K562 (cell line): ENCODE data around the gene AGPAT1. TPM values are rescaled to one million over a fixed set of nuclear protein-coding genes. Genes with fewer than 3 reads are reported as not detected.

Source experiments
- BACH1 ChIP-seq: fragments of 200-800 bp; sonication (Bioruptor generic); IDR thresholded peaks from 2 replicates; pipeline ENCODE4 v1.6.1; 2016; ENCODE audit warnings: missing genetic modification characterization, missing compliant biosample characterization
- CHD1 ChIP-seq: fragments of 200-600 bp; sonication (generic); IDR thresholded peaks from one replicate; pipeline ENCODE4 v1.6.1; 2012; ENCODE audit warnings: mild to moderate bottlenecking, moderate library complexity, low read length, inconsistent platforms
- GABPB2 ChIP-seq: fragments of 250-450 bp; sonication (Bioruptor Pico); conservative IDR thresholded peaks from 2 replicates; pipeline ENCODE4 v1.5.1; 2021; ENCODE audit warnings: mild to moderate bottlenecking
- MAZ ChIP-seq, 2 experiments: fragments of 450-650 bp in 1 of 2; sonication (generic) in 1 of 2; formaldehyde crosslinking; IDR thresholded peaks in 1 of 2; conservative IDR thresholded peaks in 1 of 2; 2 replicates each; pipeline versions ENCODE4 v1.4.0 to v1.5.0; 2020; ENCODE audit warnings: mild to moderate bottlenecking in 1 of 2, missing genetic modification reagents in 1 of 2
- MEF2A ChIP-seq: IDR thresholded peaks from 2 replicates; pipeline ENCODE4 v1.6.1; 2011; ENCODE audit warnings: low read depth, mild to moderate bottlenecking, low read length, moderate library complexity; ENCODE audit not compliant: control insufficient read depth
- RUNX1 ChIP-seq: sonication (generic); IDR thresholded peaks from 2 replicates; pipeline ENCODE4 v1.6.1; 2016; ENCODE audit warnings: antibody characterized with exemption, low read depth
- SIRT6 ChIP-seq: IDR thresholded peaks from one replicate; pipeline ENCODE4 v1.6.1; 2012; ENCODE audit warnings: low read depth, mild to moderate bottlenecking, control low read depth, inconsistent platforms, low read length, moderate library complexity
- TAF1 ChIP-seq: IDR thresholded peaks from 2 replicates; pipeline ENCODE4 v1.6.1; 2011; ENCODE audit warnings: mild to moderate bottlenecking, low read length, moderate library complexity; ENCODE audit not compliant: insufficient read depth, control insufficient read depth, severe bottlenecking; ENCODE audit errors: extremely low read depth
- ZKSCAN8 ChIP-seq: fragments of 200-800 bp; sonication (Bioruptor generic); IDR thresholded peaks from 2 replicates; pipeline ENCODE4 v1.6.1; 2016; ENCODE audit warnings: missing genetic modification characterization, missing compliant biosample characterization
- ZNF143 ChIP-seq: sonication (generic); formaldehyde crosslinking; IDR thresholded peaks from 2 replicates; pipeline ENCODE4 v1.9.0; 2022; ENCODE audit warnings: mild to moderate bottlenecking, missing genetic modification reagents
- ZNF253 ChIP-seq: fragments of 250-450 bp; sonication (Bioruptor Pico); conservative IDR thresholded peaks from 2 replicates; pipeline ENCODE4 v1.6.1; 2021; ENCODE audit warnings: mild to moderate bottlenecking
- ZNF699 ChIP-seq: fragments of 250-450 bp; sonication (Bioruptor Pico); IDR thresholded peaks from 2 replicates; pipeline ENCODE4 v1.8.0; 2021; ENCODE audit warnings: mild to moderate bottlenecking, moderate library complexity; ENCODE audit not compliant: insufficient replicate concordance
- ZNF717 ChIP-seq: fragments of 250-450 bp; sonication (Bioruptor Pico); IDR thresholded peaks from 2 replicates; pipeline ENCODE4 v1.5.0; 2021
- polyA plus RNA-seq, 8 experiments: library from polyadenylated mRNA; depleted of rRNA in 4 of 8; stranded (reverse) in 5 of 8; unstranded in 3 of 8; fragments of >200 nt; fragmentation: Nextera tagmentation in 2 of 8; fragmentation: Illumina TruSeq in 1 of 8; extraction: Ambion mirVana in 2 of 8; extraction: Trizol in 1 of 8; gene quantifications; 2 replicates each; pipeline versions ENCODE4 v1.2.1 to v1.2.3, GENCODE V29; 2011 to 2014; ENCODE audit warnings: inconsistent platforms in 1 of 8, missing spikeins in 1 of 8
- total RNA-seq, 7 experiments: library from RNA; depleted of rRNA in 6 of 7; stranded (reverse); fragments of >200 nt in 6 of 7; fragmentation: Illumina TruSeq in 2 of 7; extraction: Trizol in 2 of 7; gene quantifications; 2 replicates each; pipeline versions ENCODE4 v1.2.1 to v1.2.3, GENCODE V29; 2011 to 2021; ENCODE audit warnings: low replicate concordance in 1 of 7
- TF ChIP-seq, protein P1 (sequence below): sonication (generic); formaldehyde crosslinking; IDR thresholded peaks from 2 replicates; pipeline ENCODE4 v1.8.0; 2023; ENCODE audit warnings: mild to moderate bottlenecking, missing genetic modification reagents
- TF ChIP-seq, protein P2 (sequence below): fragments of 450-650 bp; IDR thresholded peaks from 2 replicates; pipeline ENCODE4 v1.6.1; 2017; ENCODE audit warnings: antibody characterized with exemption
- TF ChIP-seq, protein P3 (sequence below): fragments of 150-350 bp; IDR thresholded peaks from 2 replicates; pipeline ENCODE4 v1.6.1; 2014; ENCODE audit warnings: low read depth, mild to moderate bottlenecking, low read length, borderline replicate concordance

The AGPAT1 gene
- total and polyA plus RNA-seq, 9 of the 15 experiments (the other 6 are each of a cell fraction or from before 2014, with no cell fraction given) = 37.9 to 176 (median 69.4) TPM

DNA sequence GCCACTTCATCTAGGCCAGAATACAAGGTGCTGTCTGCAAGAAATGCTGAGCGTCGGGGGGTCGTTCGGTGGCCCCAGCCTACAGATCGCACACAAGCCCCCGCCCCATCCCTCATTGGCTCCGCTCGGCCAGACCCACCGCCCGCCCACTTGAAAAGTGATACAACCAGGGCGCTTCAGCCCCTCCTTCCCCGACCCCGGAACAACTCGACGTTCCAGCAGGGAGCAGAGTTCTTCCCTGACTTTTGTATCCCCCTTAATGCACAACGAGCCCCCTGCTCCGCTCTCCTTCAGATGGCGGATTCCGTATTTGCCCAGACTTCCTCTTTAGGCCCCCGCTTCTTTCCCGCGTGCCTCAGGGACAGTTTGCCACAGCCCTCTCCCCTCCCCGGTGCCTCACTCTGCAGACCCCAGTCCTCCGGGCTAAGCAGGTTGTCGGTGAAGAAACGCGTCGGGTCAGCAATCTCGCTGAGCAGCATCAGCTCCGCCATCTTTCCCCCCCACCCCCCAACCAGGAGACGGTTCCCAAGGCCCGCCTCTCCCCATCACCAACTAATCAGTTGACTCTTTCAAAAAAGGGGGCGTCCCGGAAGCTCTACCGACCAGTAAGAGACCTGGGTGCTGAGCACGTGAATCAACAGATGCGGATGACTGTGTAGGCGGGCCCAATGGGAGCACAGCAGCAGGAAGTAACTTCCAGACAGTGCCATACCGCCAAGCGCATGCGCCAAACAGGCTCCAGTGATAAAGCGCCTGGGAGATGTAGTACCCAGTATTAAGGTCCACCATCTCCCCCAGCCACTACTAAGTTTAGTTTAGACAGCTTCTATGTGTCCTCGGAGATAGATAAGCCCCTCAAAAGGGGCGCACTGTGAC is 47.9 kb downstream of the AGPAT1 start, which contains the start of gene ATF6B (continued):
- TF ChIP-seq, protein P1, sequence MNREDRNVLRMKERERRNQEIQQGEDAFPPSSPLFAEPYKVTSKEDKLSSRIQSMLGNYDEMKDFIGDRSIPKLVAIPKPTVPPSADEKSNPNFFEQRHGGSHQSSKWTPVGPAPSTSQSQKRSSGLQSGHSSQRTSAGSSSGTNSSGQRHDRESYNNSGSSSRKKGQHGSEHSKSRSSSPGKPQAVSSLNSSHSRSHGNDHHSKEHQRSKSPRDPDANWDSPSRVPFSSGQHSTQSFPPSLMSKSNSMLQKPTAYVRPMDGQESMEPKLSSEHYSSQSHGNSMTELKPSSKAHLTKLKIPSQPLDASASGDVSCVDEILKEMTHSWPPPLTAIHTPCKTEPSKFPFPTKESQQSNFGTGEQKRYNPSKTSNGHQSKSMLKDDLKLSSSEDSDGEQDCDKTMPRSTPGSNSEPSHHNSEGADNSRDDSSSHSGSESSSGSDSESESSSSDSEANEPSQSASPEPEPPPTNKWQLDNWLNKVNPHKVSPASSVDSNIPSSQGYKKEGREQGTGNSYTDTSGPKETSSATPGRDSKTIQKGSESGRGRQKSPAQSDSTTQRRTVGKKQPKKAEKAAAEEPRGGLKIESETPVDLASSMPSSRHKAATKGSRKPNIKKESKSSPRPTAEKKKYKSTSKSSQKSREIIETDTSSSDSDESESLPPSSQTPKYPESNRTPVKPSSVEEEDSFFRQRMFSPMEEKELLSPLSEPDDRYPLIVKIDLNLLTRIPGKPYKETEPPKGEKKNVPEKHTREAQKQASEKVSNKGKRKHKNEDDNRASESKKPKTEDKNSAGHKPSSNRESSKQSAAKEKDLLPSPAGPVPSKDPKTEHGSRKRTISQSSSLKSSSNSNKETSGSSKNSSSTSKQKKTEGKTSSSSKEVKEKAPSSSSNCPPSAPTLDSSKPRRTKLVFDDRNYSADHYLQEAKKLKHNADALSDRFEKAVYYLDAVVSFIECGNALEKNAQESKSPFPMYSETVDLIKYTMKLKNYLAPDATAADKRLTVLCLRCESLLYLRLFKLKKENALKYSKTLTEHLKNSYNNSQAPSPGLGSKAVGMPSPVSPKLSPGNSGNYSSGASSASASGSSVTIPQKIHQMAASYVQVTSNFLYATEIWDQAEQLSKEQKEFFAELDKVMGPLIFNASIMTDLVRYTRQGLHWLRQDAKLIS (CRISPR knock-in tag) = no peak
- TF ChIP-seq CHD1 (peak; percentile 98), SIRT6 (no peak), RUNX1 (no peak), TAF1 (peak; percentile 78), ZNF717 (CRISPR knock-in tag) (no peak), ZNF699 (CRISPR knock-in tag) (no peak), ZNF253 (CRISPR knock-in tag) (no peak), MEF2A (no peak), MAZ (CRISPR knock-in tag; conservative IDR thresholded peaks at IDR 0.05 in 1 of 2, IDR thresholded peaks at IDR 0.05 in 1 of 2) (peak; percentile 69 to 81), ZKSCAN8 (CRISPR knock-in tag) (no peak), ZNF143 (CRISPR knock-in tag) (peak; percentile 72), BACH1 (no peak), GABPB2 (CRISPR knock-in tag) (no peak)
- TF ChIP-seq, protein P2, sequence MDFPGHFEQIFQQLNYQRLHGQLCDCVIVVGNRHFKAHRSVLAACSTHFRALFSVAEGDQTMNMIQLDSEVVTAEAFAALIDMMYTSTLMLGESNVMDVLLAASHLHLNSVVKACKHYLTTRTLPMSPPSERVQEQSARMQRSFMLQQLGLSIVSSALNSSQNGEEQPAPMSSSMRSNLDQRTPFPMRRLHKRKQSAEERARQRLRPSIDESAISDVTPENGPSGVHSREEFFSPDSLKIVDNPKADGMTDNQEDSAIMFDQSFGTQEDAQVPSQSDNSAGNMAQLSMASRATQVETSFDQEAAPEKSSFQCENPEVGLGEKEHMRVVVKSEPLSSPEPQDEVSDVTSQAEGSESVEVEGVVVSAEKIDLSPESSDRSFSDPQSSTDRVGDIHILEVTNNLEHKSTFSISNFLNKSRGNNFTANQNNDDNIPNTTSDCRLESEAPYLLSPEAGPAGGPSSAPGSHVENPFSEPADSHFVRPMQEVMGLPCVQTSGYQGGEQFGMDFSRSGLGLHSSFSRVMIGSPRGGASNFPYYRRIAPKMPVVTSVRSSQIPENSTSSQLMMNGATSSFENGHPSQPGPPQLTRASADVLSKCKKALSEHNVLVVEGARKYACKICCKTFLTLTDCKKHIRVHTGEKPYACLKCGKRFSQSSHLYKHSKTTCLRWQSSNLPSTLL = no peak
- TF ChIP-seq, protein P3, sequence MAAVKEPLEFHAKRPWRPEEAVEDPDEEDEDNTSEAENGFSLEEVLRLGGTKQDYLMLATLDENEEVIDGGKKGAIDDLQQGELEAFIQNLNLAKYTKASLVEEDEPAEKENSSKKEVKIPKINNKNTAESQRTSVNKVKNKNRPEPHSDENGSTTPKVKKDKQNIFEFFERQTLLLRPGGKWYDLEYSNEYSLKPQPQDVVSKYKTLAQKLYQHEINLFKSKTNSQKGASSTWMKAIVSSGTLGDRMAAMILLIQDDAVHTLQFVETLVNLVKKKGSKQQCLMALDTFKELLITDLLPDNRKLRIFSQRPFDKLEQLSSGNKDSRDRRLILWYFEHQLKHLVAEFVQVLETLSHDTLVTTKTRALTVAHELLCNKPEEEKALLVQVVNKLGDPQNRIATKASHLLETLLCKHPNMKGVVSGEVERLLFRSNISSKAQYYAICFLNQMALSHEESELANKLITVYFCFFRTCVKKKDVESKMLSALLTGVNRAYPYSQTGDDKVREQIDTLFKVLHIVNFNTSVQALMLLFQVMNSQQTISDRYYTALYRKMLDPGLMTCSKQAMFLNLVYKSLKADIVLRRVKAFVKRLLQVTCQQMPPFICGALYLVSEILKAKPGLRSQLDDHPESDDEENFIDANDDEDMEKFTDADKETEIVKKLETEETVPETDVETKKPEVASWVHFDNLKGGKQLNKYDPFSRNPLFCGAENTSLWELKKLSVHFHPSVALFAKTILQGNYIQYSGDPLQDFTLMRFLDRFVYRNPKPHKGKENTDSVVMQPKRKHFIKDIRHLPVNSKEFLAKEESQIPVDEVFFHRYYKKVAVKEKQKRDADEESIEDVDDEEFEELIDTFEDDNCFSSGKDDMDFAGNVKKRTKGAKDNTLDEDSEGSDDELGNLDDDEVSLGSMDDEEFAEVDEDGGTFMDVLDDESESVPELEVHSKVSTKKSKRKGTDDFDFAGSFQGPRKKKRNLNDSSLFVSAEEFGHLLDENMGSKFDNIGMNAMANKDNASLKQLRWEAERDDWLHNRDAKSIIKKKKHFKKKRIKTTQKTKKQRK = no peak; the same call in 1 of the 2 replicates
